HEK293 (cell line): Measurements from ENCODE around the gene EIF4ENIF1.
A peak's percentile ranks its signal among the peaks of the same experiment; 100 is the strongest.

ENCODE experiments used
- CTCF ChIA-PET: fragments of 350-600 bp; formaldehyde crosslinking; extraction: SDS; loops from one replicate; lab custom pipeline; 2021; ENCODE audit warnings: antibody characterized with exemption; lab: Yijun Ruan, JAX
- POLR2A ChIA-PET: fragments of 300-600 bp; formaldehyde crosslinking; extraction: SDS; loops from one replicate; lab custom pipeline; 2020; ENCODE audit warnings: antibody characterized with exemption, inconsistent platforms; lab: Yijun Ruan, JAX
- H3K27ac ChIP-seq: fragments of 200-500 bp; sonication (Bioruptor generic); 2 replicates; pipeline ENCODE4 v1.5.1; 2014; ENCODE audit warnings: low read depth, low read length, control low read depth, inconsistent platforms; ENCODE audit errors: extremely low read depth
- H3K36me3 ChIP-seq, 2 experiments: fragments of 200-500 bp in 1 of 2; sonication (Bioruptor generic) in 1 of 2; 1 replicate in 1 of 2; 2 replicates in 1 of 2; pipeline ENCODE4 v1.5.1; 2014 to 2017; ENCODE audit warnings: inconsistent platforms in 2 of 2, low read length in 2 of 2; ENCODE audit not compliant: control insufficient read depth in 2 of 2, insufficient read depth in 1 of 2
- H3K4me1 ChIP-seq: fragments of 200-500 bp; sonication (Bioruptor generic); 2 replicates; pipeline ENCODE4 v1.5.1; 2014; ENCODE audit warnings: mild to moderate bottlenecking, low read length, inconsistent platforms; ENCODE audit not compliant: control insufficient read depth, insufficient read depth
- H3K4me3 ChIP-seq: 2 replicates; pipeline ENCODE4 v1.5.1; 2011; ENCODE audit warnings: low read depth, mild to moderate bottlenecking, control low read depth, low read length, moderate library complexity
- H3K9me3 ChIP-seq: fragments of 200-500 bp; sonication (Bioruptor generic); 2 replicates; pipeline ENCODE4 v1.5.1; 2014; ENCODE audit warnings: low read depth, low read length, inconsistent platforms; ENCODE audit not compliant: control insufficient read depth, insufficient read depth
- KLF1 ChIP-seq: fragments of 450-650 bp; formaldehyde crosslinking; IDR thresholded peaks from 2 replicates; pipeline ENCODE4 v1.5.1; 2016; ENCODE audit warnings: missing biosample characterization, missing genetic modification characterization
- KLF16 ChIP-seq: fragments of 450-650 bp; formaldehyde crosslinking; IDR thresholded peaks from 2 replicates; pipeline ENCODE4 v1.5.1; 2017; ENCODE audit warnings: missing biosample characterization, missing genetic modification characterization
- KLF7 ChIP-seq: fragments of 450-650 bp; formaldehyde crosslinking; IDR thresholded peaks from 2 replicates; pipeline ENCODE4 v1.5.1; 2016; ENCODE audit warnings: missing biosample characterization, missing genetic modification characterization, borderline replicate concordance
- MYNN ChIP-seq: fragments of 450-650 bp; formaldehyde crosslinking; IDR thresholded peaks from 2 replicates; pipeline ENCODE4 v1.5.1; 2016; ENCODE audit warnings: missing biosample characterization, missing genetic modification characterization, borderline replicate concordance
- OSR2 ChIP-seq: fragments of 450-650 bp; formaldehyde crosslinking; IDR thresholded peaks from 2 replicates; pipeline ENCODE4 v1.5.1; 2016; ENCODE audit warnings: missing biosample characterization, missing genetic modification characterization
- PATZ1 ChIP-seq: fragments of 450-650 bp; formaldehyde crosslinking; IDR thresholded peaks from 2 replicates; pipeline ENCODE4 v1.5.1; 2016; ENCODE audit warnings: missing biosample characterization, missing genetic modification characterization
- PRDM10 ChIP-seq: fragments of 450-650 bp; formaldehyde crosslinking; IDR thresholded peaks from 2 replicates; pipeline ENCODE4 v1.5.1; 2016; ENCODE audit warnings: missing biosample characterization, missing genetic modification characterization
- RBAK ChIP-seq: fragments of 450-650 bp; formaldehyde crosslinking; IDR thresholded peaks from 2 replicates; pipeline ENCODE4 v1.5.1; 2016; ENCODE audit warnings: missing biosample characterization, missing genetic modification characterization
- REPIN1 ChIP-seq: fragments of 450-650 bp; formaldehyde crosslinking; IDR thresholded peaks from 2 replicates; pipeline ENCODE4 v1.5.1; 2017; ENCODE audit warnings: missing biosample characterization, missing genetic modification characterization, low read depth
- SP3 ChIP-seq: fragments of 450-650 bp; formaldehyde crosslinking; IDR thresholded peaks from 2 replicates; pipeline ENCODE4 v1.5.1; 2016; ENCODE audit warnings: missing biosample characterization, missing genetic modification characterization
- SP7 ChIP-seq: fragments of 450-650 bp; formaldehyde crosslinking; IDR thresholded peaks from 2 replicates; pipeline ENCODE4 v1.5.1; 2016; ENCODE audit warnings: missing biosample characterization, missing genetic modification characterization
- ZBTB10 ChIP-seq: fragments of 450-650 bp; formaldehyde crosslinking; IDR thresholded peaks from 2 replicates; pipeline ENCODE4 v1.5.1; 2016; ENCODE audit warnings: missing biosample characterization, missing genetic modification characterization
- ZBTB17 ChIP-seq: fragments of 450-650 bp; formaldehyde crosslinking; IDR thresholded peaks from 2 replicates; pipeline ENCODE4 v1.5.1; 2016; ENCODE audit warnings: missing biosample characterization, missing genetic modification characterization
- ZBTB20 ChIP-seq: fragments of 450-650 bp; formaldehyde crosslinking; IDR thresholded peaks from 2 replicates; pipeline ENCODE4 v1.5.1; 2016; ENCODE audit warnings: missing biosample characterization, missing genetic modification characterization
- ZBTB44 ChIP-seq: fragments of 450-650 bp; IDR thresholded peaks from 2 replicates; pipeline ENCODE4 v1.5.1; 2018; ENCODE audit warnings: missing biosample characterization, mild to moderate bottlenecking, missing genetic modification characterization
- ZFHX2 ChIP-seq: fragments of 450-650 bp; formaldehyde crosslinking; conservative IDR thresholded peaks from 2 replicates; pipeline ENCODE4 v1.5.1; 2016; ENCODE audit warnings: missing biosample characterization, missing genetic modification characterization
- ZFP37 ChIP-seq: fragments of 450-650 bp; formaldehyde crosslinking; IDR thresholded peaks from 2 replicates; pipeline ENCODE4 v1.5.1; 2016; ENCODE audit warnings: missing biosample characterization, missing genetic modification characterization
- ZNF184 ChIP-seq: fragments of 450-650 bp; IDR thresholded peaks from 2 replicates; pipeline ENCODE4 v1.5.1; 2018; ENCODE audit warnings: missing biosample characterization, mild to moderate bottlenecking, missing genetic modification characterization
- ZNF2 ChIP-seq: fragments of 450-650 bp; formaldehyde crosslinking; IDR thresholded peaks from 2 replicates; pipeline ENCODE4 v1.5.1; 2016; ENCODE audit warnings: missing biosample characterization, missing genetic modification characterization
- ZNF335 ChIP-seq: fragments of 450-650 bp; formaldehyde crosslinking; conservative IDR thresholded peaks from 2 replicates; pipeline ENCODE4 v1.5.1; 2016; ENCODE audit warnings: missing biosample characterization, missing genetic modification characterization
- ZNF341 ChIP-seq: fragments of 450-650 bp; formaldehyde crosslinking; IDR thresholded peaks from 2 replicates; pipeline ENCODE4; 2016; ENCODE audit warnings: low read depth, missing biosample characterization, missing genetic modification characterization
- ZNF366 ChIP-seq: fragments of 450-650 bp; formaldehyde crosslinking; conservative IDR thresholded peaks from 2 replicates; pipeline ENCODE4 v1.5.1; 2016; ENCODE audit warnings: missing biosample characterization, missing genetic modification characterization
- ZNF398 ChIP-seq: fragments of 450-650 bp; formaldehyde crosslinking; IDR thresholded peaks from 2 replicates; pipeline ENCODE4 v1.5.1; 2017; ENCODE audit warnings: missing biosample characterization, missing genetic modification characterization
- ZNF596 ChIP-seq: fragments of 450-650 bp; IDR thresholded peaks from 2 replicates; pipeline ENCODE4 v1.5.0; 2018; ENCODE audit warnings: missing biosample characterization, mild to moderate bottlenecking, missing genetic modification characterization, moderate library complexity
- ZNF76 ChIP-seq: fragments of 450-650 bp; formaldehyde crosslinking; IDR thresholded peaks from 2 replicates; pipeline ENCODE4; 2016; ENCODE audit warnings: low read depth, missing biosample characterization, missing genetic modification characterization, borderline replicate concordance

EIF4ENIF1 gene

GRCh38 chr22:31496007-31496734 is 6.5 kb upstream of the EIF4ENIF1 start, which contains the start of gene SFI1:
TSS of gene SFI1 (plus strand) at chr22:31496536. CDS start at chr22:31508285, 11,749 bp downstream.
- Histone ChIP-seq H3K27ac (peak within 1 kb of the TSS; percentile 62), H3K4me3 (peak within 1 kb of the TSS; percentile 59), H3K4me1 (0 out of 2 replicates have a peak, but pooled peaks cover 2% of the 10 kb centered on the region), H3K9me3 (no peaks in the 10 kb centered on the region), H3K36me3 (peaks cover 0 to 4% of the 10 kb centered on the region in 2 experiments; a peak in 2 of 3 replicates)
- POLR2A ChIA-PET, result interaction anchor here (0.6 kb wide), 1 partner anchor 12 kb away, joined by 3 read pairs; no protein-coding TSS in a partner anchor
- CTCF ChIA-PET, result interaction anchor here (0.7 kb wide), 1 partner anchor 8 kb away, joined by 3 read pairs; no protein-coding TSS in a partner anchor
- TF ChIP-seq ZBTB10 (tag by site-specific recombination) (peak; percentile 76), RBAK (tag by site-specific recombination) (no peak), ZNF2 (tag by site-specific recombination) (0 out of 2 replicates have a peak, but pooled peaks have one; percentile 17), ZFHX2 (tag by site-specific recombination) (peak; percentile 82), OSR2 (tag by site-specific recombination) (no peak), ZNF76 (tag by site-specific recombination) (0 out of 2 replicates have a peak, but pooled peaks have one; percentile 14), ZBTB17 (peak; percentile 75), ZFP37 (tag by site-specific recombination) (0 out of 2 replicates have a peak, but pooled peaks have one; percentile 39), ZNF398 (tag by site-specific recombination) (peak; percentile 65), SP7 (tag by site-specific recombination) (peak; percentile 28; the same call in 1 of the 2 replicates), REPIN1 (no peak), PATZ1 (tag by site-specific recombination) (peak; percentile 49), KLF1 (tag by site-specific recombination) (peak; percentile 87), ZBTB44 (tag by site-specific recombination) (0 out of 2 replicates have a peak, but pooled peaks have one; percentile 6), MYNN (tag by site-specific recombination) (no peak), ZNF335 (tag by site-specific recombination) (peak; percentile 92; the same call in 1 of the 2 replicates), ZNF341 (tag by site-specific recombination) (peak; percentile 77), ZNF184 (tag by site-specific recombination) (no peak), ZNF596 (tag by site-specific recombination) (peak; percentile 21; the same call in 1 of the 2 replicates), KLF16 (tag by site-specific recombination) (peak; percentile 59; the same call in 1 of the 2 replicates), KLF7 (no peak), ZBTB20 (tag by site-specific recombination) (0 out of 2 replicates have a peak, but pooled peaks have one; percentile 56), ZNF366 (no peak), SP3 (tag by site-specific recombination) (peak; percentile 75), PRDM10 (tag by site-specific recombination) (peak; percentile 75)
